Measurements from ENCODE around the gene DCAF4.

The DCAF4 gene

DNA sequence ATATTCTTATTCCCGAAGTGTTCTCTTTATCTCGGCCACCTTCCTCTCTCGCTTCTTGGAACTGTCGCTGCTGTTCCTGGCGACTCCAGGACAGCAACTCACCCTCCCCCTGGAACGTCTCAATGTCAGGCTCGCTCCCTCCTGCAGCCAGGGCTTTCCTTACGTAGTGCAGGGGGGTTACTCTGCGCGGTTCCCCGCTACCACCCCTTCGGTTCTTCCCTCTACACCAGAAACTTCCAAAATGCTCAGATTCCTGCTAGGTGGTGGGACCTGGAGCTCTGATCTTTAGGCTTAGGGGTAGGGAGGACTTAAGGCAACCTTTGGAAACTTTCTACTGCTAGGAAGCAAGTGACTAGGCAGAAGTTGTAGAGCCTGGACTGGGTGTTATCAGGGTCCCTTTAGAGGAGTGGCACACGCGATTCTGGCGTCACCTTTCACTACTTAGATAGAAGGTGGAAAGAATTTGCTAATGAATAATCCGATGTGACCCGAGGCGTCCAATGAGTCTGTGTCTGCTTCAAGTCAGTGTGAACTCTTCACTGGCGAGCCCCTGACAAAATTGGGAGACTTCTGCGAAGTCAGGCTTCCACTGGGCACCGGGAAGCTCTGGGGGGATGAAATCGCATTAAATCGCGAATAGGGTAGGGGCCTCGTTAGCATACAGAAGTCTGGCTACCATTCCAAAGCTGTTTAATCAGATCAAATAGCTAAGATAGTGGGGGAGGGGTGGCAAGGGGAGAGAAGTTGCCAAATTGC is 31.5 kb upstream of the DCAF4 start:
- no peak for DNase-seq (ENCODE audit: extremely low read depth in 1 of 2, low read depth in 1 of 2)

DNA sequence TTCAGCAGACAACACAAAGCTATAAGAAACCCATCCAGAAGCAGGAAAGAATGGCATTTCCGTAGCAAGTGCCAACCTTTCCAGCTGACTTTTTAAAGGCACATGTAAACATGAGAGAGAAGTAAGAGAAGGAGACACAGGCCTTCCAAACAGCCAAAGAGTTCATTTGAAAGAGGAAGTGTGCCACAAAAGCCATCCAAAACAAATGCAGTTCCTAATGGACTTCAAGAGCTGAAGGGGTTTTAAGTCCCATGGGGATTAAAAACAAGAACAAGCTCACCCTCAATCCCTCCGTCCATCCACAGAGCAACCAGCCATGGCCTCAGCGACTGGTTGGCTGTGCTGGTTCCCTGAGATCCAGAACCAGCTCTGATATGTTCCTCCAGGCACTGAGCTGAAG is 27.8 kb upstream of the DCAF4 start:
- DNase-seq (ENCODE audit: extremely low read depth in 1 of 2, low read depth in 1 of 2): no peak

DNA sequence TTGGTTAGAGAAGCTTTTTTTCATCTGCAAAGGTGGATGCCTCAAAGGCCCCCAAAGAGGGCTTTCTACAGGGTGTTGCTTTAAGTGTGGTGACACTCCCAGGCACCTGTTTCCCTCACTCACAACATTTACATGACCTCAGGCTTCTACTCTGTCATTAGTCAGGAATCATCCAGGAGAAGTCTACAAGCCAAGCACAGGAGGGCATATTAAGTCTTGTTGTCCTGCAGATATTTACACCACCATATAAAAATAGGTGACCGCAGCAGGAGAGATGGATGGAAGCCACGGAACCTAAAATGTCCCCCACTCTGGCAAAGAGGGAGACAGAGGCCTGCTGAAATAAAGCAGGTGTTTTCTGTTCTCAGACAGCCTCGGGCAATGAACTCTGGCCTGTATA is 24.9 kb upstream of the DCAF4 start:
- no peak for DNase-seq (ENCODE audit: extremely low read depth in 1 of 2, low read depth in 1 of 2)

DNA sequence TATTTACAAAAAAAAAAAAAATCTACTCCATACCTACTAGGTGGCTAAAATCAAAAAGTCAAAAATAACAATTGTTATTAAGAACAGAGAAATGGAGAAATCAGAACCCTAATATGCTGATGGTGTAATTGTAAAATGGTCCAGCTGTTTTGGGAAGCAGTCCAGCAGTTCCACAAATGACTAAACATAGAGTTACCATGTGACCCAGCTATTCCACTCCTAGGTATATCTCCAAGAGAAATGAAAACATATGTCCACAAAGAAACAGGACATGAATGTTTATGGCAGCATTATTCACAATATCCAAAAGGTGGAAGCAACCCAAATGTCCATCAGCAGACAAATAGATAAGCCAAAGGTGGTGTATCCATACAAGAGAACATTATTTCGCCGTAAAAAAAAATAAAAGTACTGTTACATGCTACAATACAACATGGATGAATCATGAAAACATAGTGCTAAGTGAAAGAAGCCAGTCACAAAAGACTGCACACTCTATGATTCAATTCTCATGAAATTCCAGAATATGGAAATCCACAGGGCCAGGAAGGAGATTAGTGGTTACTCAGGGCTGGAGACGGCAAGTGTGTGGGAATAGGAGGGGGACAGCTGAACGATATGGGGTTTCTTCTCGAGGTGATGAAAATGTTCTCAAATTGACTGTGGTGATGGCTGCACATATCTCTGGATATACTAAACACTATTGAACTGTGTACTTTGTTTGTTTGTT is 23.3 kb upstream of the DCAF4 start:
- DNase-seq (ENCODE audit: extremely low read depth in 1 of 2, low read depth in 1 of 2): no peak

DNA sequence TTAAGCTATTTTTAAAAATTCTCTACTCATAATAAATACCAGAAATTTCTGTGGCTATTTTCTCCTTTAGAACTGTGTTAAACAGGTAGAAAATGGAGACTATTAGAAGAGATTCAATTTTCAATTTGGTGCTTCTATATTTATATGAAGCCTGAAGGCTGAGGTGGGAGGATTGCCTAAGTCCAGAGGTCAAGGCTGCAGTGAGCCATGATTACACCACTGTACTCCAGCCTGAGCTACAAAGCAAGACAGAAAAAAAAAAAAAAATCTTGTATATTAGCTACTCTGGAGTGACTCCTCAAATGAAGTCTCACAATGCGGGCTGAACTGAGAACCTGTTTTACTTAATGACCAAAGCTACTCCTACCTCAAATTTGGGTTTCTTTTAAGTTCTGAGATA is 22.5 kb upstream of the DCAF4 start:
- DNase-seq (ENCODE audit: extremely low read depth in 1 of 2, low read depth in 1 of 2): no peak

DNA sequence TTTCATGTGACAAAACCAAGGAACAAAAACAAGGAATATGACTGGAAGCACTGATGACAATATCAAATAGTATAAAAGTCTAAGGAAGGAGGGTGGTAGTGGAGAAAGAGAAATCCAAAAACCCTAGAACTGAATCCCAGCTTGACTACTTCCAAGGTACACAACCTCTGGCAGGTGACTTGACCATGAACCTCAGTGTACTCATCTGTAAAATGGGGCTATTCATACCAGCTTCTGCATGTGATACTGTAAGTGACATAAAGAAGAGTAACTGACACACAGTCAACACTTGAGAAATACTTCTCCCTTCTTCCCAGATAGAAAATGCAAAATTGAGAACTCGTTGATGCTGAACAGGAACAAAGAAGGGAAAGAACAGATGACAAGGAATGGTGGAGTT is 22.0 kb upstream of the DCAF4 start:
- DNase-seq (ENCODE audit: extremely low read depth in 1 of 2, low read depth in 1 of 2): no peak

DNA sequence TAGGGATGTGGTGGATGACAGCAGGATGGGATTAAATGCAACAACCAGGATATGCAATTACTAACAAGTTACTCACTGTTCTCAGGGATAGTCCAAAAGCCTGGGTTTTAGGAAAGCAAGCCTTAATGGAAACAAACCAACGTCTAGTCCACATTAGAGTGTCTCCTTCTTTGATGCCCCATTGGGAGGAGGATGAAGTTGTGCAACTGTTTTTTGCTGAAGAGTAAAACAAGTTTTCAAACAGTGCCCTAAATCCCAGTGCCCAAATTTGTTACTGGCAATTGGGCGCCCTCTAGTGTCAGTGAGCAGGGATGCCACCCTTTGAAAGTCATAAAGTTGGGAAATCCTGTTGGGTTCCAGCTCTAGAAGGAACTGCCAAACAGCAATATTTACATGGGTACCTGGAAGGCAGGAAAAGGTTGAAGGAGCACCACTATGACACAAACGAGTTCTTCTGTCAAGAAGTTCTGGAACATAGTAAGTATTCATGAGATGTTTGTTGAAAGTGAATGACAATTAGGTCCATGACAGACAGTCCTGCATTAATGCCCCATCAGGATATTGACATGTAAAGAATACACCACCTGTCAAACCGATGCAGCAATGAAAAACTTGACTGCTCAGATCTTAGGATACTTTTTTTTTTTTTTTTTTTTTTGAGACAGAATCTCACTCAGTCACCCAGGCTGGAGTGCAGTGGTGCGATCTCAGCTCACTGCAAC is 21.3 kb upstream of the DCAF4 start:
- DNase-seq (ENCODE audit: extremely low read depth in 1 of 2, low read depth in 1 of 2): no peak

DNA sequence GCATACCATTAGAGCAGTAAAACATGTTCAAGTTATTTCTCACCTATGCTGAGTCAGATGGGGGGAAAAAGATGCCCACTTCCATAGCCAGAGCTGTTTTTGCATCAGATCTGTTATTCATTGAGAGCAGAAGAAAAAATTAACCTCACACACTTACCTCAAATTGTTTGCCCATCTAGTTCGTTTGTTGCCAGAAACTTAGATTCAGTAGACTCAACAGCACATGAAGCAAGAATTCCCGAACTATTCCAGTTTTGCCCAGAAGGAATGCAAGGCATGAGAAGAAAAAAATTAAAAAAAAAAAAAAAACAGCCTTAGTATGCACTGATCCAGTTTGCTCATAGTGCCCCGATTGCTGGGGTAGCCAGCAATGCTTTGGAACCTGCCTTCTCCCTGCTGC is 19.9 kb upstream of the DCAF4 start:
- no peak for DNase-seq (ENCODE audit: extremely low read depth in 1 of 2, low read depth in 1 of 2)

DNA sequence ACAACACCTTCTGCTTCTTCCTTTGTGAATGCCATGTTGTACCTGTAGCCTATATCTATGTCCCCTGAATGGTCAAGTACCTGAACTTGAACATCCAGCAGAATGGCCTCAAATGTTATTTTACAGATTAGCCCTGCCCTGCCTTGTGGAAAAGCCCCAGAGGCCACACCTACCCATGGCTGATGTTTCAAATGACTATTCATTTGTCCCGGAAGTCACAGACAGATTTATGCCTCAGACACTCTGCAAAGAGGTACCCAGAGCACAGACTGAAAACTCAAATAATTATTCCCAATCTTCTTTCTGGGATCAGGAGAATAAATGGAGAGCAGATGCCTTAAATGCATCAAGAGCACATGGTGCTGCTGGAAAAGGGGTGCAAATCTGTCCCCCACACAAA is 19.4 kb upstream of the DCAF4 start:
- no peak for DNase-seq (ENCODE audit: extremely low read depth in 1 of 2, low read depth in 1 of 2)

DNA sequence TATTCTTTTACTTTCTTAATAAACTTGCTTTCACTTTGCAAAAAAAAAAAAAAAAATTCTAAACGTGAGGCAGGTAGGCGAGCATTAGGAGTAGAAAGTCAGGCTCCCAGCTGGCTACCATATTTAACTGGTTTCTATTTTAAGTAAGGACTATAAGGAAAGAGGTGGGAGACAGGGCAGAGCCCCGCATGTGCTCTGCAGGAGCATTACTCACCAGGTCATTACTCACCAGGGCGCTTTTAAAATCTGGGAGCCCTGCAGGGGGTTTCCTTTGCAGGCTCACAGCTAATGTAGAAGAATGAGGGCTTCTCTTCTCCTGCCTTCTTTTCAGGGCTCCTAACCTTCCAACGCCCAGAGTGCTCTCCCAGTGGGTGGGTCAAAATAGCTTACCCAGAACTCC is 18.4 kb upstream of the DCAF4 start:
- DNase-seq (ENCODE audit: extremely low read depth in 1 of 2, low read depth in 1 of 2): no peak

DNA sequence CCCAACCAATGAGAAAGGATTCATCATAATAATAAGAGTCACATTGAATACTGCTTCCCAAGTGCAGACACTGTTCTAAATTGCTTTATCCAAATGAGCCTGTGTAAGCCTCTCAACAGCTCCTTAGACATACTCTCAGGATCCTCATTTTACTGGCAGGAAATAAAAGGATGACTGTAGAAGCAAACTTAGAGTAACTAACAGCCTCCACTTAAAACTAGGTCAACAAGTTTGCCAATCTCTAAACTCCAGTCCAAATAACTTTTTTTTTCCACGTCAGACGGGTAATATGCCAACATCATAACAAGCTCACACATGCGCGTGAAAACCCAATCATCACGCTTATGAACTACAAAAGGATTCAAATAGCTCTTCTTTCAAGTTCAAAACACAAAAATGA is 17.1 kb upstream of the DCAF4 start:
- DNase-seq (ENCODE audit: extremely low read depth in 1 of 2, low read depth in 1 of 2): no peak

DNA sequence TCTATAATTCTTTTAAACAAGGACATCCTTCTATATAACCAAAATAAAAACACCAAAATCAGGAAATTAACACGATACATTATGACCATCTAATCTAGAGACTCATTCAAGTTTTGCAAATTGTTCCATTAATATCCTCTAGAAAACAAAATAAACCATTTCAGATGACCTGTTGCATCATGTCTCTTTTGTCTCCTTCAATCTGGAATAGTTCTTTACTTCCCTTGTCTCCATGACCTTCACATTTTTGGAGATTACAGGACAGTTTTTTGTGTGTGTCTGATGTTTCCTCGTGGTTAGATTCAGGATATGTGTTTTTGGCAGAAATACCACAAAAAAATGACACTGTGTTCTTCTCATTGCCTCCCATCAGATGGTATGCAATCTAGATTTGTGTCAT is 12.5 kb upstream of the DCAF4 start:
- no peak for DNase-seq (ENCODE audit: extremely low read depth in 1 of 2, low read depth in 1 of 2)

DNA sequence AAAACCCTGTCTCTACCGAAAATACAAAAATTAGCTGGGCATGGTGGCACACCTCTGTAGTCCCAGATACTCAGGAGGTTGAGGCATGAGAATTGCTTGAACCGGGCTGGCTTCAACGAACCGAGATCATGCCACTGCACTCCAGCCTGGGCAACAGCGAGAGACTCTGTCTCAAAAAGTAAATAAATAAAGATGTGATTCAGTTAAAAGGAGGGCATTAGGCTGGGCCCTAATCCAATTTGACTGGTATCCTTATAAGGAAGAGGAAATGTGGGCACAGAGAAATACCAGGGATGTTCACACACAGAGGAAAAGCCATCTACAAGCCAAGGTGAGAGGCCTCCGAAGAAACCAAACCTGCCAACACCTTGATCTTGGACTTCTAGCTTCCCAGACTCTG is 10.1 kb upstream of the DCAF4 start:
- DNase-seq (ENCODE audit: extremely low read depth in 1 of 2, low read depth in 1 of 2): no peak

DNA sequence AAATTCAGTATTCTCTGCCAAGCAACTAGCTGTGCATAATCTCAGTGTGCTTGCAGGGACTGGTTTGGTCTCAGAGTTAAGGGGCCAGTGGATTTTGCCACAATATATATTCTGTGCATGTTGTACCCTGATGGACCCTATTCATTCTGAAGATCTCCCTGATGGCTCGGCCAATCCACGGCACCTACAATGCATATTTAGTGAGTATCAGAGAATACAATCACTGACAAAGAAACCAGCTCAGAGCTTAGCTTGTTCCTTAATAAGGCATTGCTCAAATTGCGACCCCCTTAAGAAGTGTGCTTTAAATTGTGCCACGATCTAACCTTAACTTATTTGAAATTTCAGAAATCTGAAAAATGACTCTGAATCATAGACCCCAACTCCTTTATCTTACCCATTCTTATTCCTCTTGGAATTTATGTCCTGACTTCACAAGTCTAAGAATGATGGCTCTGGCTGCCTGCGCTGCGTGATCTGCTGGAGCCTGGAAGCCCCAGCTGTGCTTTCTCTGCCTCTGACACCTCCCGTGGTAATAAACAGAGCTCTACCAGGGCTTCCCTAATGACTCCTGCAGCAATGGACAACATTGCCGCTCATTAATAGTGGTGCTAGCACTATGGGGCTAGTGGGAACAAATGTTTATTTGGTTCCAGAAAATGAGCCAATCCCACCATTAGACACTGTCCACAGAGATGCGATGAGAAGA is 9.0 kb upstream of the DCAF4 start:
- no peak for DNase-seq (ENCODE audit: extremely low read depth in 1 of 2, low read depth in 1 of 2)

DNA sequence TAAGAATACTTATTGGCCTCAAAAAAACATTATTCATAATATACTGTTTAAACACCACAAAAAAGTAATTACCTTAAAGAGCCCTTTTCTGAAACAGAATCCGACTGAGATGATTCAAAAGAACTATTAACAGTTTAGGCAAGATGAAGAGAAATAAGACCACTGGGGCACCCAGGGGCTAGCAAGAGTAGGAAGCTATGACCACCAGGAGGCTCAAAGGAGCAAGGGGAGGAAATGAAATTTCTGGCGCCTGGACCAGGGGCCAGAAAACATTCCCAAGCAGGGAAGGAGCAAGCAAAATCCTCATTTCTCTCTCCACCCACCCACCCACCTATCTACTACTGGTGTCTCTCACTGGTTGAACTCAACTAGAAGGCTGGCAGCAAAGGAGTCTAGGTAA is 6.3 kb upstream of the DCAF4 start:
- DNase-seq (ENCODE audit: extremely low read depth in 1 of 2, low read depth in 1 of 2): no peak

DNA sequence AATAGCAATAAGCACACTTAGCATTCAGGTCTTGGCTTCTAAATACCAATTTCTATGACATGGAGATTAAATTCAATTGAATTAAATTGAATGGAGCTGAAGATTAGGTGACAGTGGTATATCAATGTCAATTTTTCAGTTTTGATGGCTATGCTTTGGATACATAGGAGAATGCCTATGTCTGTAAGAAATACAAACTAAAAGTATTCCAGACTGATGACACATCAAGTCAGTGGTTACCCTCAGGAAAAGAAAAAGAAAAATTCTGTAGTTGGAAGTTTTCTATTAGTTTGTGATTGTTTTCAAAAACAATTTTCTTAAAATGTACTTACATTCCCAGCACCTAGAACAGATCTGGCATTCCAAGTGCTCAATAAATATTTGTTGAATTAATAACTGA is 4.9 kb upstream of the DCAF4 start:
- DNase-seq (ENCODE audit: extremely low read depth in 1 of 2, low read depth in 1 of 2): no peak

DNA sequence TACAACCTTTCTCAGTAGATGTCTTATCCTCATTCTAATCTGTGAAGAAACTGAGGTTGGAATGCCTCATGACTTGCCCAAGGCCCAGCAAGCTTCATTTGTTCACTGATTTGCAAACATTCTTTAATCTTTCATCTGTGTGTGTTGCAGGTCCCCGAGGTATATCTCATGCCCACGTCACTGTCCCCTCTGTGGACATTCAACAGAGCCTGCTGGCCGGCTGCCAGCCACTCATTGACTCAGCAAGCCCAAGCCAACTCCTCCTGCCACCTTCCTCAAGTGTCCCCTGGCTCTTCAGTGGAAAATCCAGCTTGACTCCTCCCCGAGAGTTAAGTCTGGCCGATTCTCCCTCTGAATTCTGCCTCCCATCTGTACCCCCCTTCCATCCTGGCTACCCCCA is 1.9 kb upstream of the DCAF4 start:
- no peak for DNase-seq (ENCODE audit: extremely low read depth in 1 of 2, low read depth in 1 of 2)

DNA sequence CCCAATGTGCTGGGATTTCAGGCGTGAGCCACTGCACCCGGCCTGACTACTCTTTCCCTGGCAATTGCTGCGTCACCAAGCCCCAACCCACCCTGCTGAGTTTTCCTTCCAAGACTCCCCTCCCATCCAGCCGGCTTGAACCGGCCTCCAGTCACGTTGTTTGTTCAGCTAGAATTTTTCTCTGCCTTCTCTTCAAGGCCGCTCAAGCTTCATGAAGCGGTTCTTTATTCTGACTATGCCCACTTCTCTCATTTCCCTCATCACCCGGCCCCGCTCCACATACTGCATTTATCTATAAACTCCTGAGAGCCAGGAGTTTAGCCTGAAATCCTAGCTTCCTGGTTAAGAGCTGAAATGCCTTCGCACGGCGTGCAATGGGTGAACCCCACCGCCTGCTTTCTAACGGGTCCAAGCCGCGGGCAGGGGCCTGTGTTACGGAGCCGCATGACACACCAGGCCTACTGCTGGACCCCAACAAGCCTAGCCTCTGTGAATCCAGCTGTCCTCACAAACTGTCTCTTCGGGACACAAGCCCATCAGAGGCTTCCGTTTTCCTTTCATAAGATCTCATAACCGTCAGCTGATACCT is 999 bp upstream of the DCAF4 start:
- no peak for DNase-seq (ENCODE audit: extremely low read depth in 1 of 2, low read depth in 1 of 2)

DNA sequence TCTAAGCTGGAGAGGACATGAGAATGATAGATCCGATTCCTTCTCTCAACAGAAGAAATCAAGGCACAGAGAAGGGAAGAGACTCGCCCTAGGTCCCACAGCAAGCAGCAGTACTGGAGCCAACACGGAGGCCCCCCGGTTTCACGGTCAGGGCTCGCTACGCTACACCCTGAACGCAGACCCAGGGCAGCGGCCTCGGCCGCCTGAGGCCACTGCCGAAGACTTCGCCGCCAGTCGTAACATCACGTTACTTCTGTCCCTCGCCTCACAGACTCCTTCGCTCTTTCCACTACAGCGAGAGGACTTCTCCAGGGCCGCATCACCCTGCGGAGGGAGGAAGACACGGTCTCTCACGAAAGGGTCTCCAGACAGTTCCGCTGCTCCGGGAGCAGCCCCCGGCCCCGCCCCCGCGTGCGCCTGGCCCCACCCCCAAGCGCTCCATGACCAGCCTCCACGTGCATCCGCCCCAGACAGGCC is 411 bp upstream of the DCAF4 start:
- DNase-seq (ENCODE audit: extremely low read depth in 1 of 2, low read depth in 1 of 2): no peak

DNA sequence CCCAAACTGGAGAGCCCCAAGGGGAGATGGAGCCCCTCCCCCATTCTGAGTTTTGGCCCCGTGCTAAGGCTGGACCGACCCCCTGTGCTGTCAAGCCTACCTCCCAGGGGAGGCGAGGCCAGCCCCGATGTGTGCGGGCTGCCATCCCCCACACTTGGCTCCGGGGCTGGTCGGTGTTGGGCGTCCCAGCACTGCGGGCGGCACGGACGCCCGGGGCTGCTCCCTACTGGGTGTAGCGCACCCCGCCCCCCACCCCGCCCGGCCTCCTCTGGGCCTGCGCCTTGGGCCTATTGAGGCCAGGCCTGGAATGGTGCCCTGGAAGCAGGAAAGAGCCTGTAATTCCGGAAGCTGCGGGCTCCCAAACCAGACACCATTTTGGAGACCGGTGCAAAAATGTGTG is 2.6 kb downstream of the DCAF4 start:
- no peak for DNase-seq (ENCODE audit: extremely low read depth in 1 of 2, low read depth in 1 of 2)

All from stimulated activated CD8-positive, alpha-beta memory T cell treated with anti-CD3 and anti-CD28 coated beads, Interleukin-7, amount 100 ng/mL, for 48 hours (primary cell).